MM.1S (cell line): ENCODE results near the gene DMGDH.

Experiments
- EZH2 ChIP-seq: fragments of 300-600 bp; sonication (generic); optimal IDR thresholded peaks from 2 replicates; pipeline ENCODE3; 2017; ENCODE audit warnings: low read depth, mild to moderate bottlenecking, antibody characterized with exemption, low read length, mixed read lengths
- EZH2phosphoT487 ChIP-seq: fragments of 300-600 bp; sonication (generic); IDR thresholded peaks from 2 replicates; pipeline ENCODE4 v1.6.1; 2018; ENCODE audit warnings: antibody characterized with exemption, low read length
- TF ChIP-seq, protein P1 (sequence below): fragments of 300-600 bp; sonication (generic); IDR thresholded peaks from 2 replicates; pipeline ENCODE4 v1.5.1; 2016; ENCODE audit warnings: antibody characterized with exemption, low read length, mixed read lengths

DNA sequence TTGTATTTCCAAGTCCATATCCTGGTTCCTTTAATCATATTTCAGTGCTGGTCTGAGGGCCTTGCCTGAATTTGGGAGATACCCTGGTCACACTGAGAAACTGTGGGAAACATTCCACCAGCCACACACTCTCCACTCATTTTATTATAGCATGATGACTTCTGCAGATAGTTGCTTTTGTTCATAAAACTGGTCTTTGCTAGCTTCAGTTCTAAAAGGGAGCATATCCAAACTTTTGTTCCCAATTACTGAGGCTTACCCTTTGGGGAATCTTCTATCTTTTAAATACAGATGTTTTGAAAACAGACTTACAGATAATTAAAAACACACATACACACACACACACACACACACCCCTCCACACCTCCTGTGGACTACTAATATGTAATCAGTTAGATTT is 21.0 kb downstream of the DMGDH start:
- TF ChIP-seq, protein P1, sequence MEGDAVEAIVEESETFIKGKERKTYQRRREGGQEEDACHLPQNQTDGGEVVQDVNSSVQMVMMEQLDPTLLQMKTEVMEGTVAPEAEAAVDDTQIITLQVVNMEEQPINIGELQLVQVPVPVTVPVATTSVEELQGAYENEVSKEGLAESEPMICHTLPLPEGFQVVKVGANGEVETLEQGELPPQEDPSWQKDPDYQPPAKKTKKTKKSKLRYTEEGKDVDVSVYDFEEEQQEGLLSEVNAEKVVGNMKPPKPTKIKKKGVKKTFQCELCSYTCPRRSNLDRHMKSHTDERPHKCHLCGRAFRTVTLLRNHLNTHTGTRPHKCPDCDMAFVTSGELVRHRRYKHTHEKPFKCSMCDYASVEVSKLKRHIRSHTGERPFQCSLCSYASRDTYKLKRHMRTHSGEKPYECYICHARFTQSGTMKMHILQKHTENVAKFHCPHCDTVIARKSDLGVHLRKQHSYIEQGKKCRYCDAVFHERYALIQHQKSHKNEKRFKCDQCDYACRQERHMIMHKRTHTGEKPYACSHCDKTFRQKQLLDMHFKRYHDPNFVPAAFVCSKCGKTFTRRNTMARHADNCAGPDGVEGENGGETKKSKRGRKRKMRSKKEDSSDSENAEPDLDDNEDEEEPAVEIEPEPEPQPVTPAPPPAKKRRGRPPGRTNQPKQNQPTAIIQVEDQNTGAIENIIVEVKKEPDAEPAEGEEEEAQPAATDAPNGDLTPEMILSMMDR = no peak
- no peak for TF ChIP-seq EZH2
- TF ChIP-seq EZH2phosphoT487 = no peak
